Measurements from ENCODE around the gene SF1.

SF1 gene

GRCh38 chr11:64801158-64801464 lies 22.8 kb upstream of the SF1 start:
- no peak for DNase-seq

GRCh38 chr11:64800303-64801157 lies 22.2 kb upstream of the SF1 start:
- DNase-seq = no peak

- DNase-seq = no peak
Measured at GRCh38 chr11:64799623-64800302, 21.4 kb upstream of the SF1 start.

GRCh38 chr11:64799256-64799622 lies 20.9 kb upstream of the SF1 start:
- no peak for DNase-seq

GRCh38 chr11:64796757-64797541 lies 18.6 kb upstream of the SF1 start:
- DNase-seq = no peak

GRCh38 chr11:64796047-64796756 lies 17.9 kb upstream of the SF1 start:
- DNase-seq = no peak

- DNase-seq = no peak
Measured at GRCh38 chr11:64794526-64794925, 16.2 kb upstream of the SF1 start.

GRCh38 chr11:64793271-64794160 lies 15.2 kb upstream of the SF1 start:
- no peak for DNase-seq

GRCh38 chr11:64792482-64792881 lies 14.1 kb upstream of the SF1 start:
- DNase-seq = no peak

- DNase-seq = no peak
Measured at GRCh38 chr11:64791781-64792291, 13.5 kb upstream of the SF1 start.

GRCh38 chr11:64790205-64791095 lies 12.1 kb upstream of the SF1 start:
- no peak for DNase-seq

GRCh38 chr11:64789331-64790204 lies 11.2 kb upstream of the SF1 start:
- DNase-seq = no peak

- no peak for DNase-seq
Measured at GRCh38 chr11:64788321-64789215, 10.2 kb upstream of the SF1 start.

- DNase-seq = peak; percentile 34 to 79
Measured at GRCh38 chr11:64787526-64788320, 9.4 kb upstream of the SF1 start.

GRCh38 chr11:64786308-64786707 lies 8.0 kb upstream of the SF1 start:
- no peak for DNase-seq

- no peak for DNase-seq
Measured at GRCh38 chr11:64784813-64785581, 6.7 kb upstream of the SF1 start.

- DNase-seq = no peak
Measured at GRCh38 chr11:64778223-64778472, 194 bp downstream of the SF1 start.

All from NCI-H526 (cell line).